HG02884 (cell line): ENCODE measurements around the gene PLD6.

ENCODE experiments used
- ATAC-seq: cut with Tn5 transposase; IDR thresholded peaks from one replicate; pipeline ENCODE4 v1.9.1; 2021; ENCODE audit warnings: mild to moderate bottlenecking, moderate library complexity; ENCODE audit not compliant: unreplicated experiment

Gene PLD6

DNA sequence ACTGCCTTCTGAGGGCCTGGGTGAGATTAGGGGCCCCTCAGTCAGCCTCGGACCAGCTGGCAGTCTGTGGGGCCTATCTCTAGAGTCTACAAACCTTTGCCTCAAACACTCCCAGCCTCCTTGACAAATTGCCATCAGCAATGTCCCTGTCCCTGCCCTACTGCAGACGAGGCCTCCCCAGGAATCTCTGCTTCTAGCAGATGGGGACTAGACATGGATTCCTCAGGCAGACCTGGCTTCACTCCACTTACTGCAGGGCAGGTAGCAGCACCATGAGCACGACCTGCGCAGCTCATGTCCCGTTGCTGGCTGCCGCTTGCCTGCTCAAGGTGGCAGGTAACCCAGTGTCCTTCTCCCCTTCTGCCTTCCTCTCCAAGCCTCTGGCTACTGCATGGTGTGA is 49.1 kb downstream of the PLD6 start:
- ATAC-seq, result no peak

DNA sequence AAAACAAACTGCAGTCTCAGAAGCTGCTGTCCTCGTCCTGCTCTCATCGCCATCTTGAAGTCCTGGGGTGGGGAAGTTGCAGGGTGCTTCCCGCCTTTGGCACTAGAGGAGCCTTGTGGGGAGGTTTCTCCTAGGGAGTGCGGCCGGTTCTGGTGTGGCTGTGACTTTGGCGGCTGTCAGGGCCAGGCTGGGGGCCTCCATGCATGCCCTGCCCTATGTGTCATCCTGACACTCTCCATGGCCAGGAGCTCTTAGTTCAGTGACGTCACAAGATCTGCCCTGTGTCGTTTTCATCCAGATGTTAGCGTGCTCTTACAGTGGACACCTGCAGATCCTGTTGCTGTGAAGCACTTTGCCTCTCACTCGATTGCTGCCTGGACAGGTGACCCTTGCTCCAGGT is 49.6 kb downstream of the PLD6 start:
- ATAC-seq, result no peak

DNA sequence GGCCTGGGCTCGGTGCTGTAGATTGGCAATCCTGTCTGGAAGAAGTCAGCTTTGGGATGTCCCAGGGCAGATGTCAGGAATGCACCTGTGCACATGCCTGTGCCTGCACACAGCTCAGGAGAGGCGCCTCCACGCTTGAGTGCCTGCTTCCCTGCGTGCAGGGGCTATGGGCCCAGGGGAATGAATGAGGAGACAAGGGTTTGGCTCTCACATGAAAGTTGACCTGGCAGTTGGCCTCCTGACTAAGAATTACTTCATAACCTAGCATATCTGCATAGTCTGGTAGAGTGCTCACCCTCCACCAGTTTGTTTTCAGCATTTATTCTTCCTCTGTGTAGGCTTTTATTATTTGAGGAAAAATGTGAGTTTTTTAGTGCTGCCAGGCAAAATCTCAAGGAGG is 50.0 kb downstream of the PLD6 start:
- no peak for ATAC-seq

DNA sequence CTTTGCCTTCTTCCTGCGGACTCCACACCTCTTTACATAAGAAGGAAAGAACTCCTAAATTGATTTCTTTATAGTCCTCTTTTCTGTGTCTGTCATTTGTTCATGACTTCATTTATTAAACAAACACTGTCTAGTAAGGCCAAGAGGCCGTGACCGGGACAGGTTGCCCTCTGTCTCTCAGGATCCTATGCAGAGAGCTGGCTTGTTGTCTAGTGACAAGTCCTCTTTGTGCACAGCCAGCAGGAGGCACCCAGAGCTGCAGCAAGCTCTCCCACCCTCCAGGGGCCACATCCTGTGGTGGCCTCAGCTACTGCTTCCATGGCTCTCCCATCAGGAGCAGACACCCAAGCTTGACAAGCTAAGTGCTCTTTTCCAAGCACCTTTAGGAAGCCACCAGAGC is 50.6 kb downstream of the PLD6 start:
- no peak for ATAC-seq

DNA sequence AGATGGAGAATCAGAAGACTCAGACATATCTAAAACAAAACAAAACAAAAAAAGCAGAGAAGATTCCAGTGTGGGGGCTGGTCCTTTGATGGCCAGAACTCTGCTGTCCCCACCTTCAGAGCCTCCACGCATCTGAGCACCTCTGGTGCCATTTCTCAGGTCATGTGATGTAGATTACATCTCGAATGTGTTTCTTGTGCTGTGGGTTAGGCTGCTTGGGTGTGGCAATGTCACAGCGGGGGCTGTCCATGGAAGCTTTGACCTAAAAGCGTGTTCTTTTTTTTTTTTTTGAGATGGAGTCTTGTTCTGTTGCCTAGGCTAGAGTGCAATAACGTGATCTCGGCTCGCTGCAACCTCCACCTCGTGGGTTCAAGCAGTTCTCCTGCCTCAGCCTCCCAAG is 51.2 kb downstream of the PLD6 start:
- ATAC-seq, result no peak

DNA sequence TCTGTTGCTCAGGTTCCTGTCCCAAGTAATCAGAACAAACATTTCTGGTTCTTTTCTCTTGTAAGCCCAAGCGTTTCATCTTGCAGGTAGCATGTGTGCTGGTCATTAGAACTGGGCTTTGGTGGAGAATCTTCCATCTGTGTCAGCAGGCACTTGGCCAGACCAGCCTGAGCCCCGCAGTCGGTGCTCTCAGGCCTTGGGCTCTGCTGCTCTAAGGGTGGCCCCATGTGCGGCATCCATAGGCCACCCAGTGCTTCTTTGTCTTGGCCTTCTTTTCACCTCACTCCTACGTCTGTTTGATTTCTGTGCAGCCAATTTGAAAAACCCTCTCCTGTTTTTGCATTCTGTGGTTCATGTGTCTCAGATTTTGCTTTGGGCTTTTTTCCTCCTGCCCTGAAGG is 51.6 kb downstream of the PLD6 start:
- ATAC-seq, result no peak

DNA sequence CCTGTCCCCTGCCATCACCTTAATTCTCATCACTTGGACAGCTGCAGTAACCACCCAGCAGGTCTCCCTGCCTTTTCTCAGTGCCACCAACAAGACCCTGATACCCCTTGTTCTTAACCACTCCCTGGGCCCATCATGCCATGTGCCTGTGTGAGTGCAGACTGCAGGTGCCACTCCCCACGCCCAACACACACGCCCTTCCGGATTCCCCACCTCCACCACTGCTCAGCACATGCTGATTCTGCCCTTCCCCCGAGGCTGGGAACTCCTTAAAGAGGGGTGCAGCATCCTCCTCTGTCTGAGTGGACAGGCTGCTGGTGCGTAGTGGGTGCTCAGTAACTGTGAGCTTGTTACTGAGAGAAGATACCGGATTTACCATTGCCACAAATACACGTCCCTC is 52.4 kb downstream of the PLD6 start:
- ATAC-seq, result no peak

DNA sequence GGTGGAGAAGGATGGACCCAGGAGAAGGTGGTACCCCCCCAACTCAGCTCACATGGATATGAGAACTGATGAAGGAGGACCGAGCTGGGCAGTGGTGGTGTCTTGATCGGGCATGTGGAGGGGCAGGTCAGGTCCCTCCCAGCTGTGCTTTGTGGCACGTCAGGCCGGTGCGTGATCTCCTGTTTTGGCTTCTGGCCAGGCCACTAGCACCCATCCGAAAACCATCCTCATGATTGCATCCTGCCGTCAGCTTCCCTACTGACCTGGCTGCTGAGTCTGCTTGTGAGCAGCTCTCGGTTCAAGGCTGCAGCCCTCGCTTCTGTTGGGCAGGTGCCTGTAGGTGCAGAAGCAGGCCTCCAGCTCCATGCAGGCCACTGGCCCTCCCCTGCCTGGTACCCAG is 53.1 kb downstream of the PLD6 start:
- no peak for ATAC-seq

DNA sequence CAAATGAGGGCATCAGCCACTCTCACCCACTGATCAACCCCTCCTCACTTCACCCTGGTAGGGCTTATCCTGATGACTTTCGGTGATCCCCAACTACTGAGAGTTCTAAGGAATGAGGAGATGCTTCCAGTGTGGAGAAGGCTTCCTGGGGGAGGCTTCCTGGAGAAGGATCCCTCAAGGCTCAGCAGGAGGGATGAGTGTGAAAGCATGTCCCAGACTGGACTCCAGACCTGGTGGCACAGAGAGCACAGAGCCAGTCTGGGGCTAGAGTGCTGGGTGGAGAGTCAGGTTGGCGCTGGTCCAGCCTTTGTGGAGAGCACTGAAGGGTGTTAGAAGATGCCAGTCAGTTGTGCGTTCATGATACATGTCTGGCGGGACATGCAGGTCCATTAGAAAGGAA is 53.7 kb downstream of the PLD6 start:
- ATAC-seq, result no peak

DNA sequence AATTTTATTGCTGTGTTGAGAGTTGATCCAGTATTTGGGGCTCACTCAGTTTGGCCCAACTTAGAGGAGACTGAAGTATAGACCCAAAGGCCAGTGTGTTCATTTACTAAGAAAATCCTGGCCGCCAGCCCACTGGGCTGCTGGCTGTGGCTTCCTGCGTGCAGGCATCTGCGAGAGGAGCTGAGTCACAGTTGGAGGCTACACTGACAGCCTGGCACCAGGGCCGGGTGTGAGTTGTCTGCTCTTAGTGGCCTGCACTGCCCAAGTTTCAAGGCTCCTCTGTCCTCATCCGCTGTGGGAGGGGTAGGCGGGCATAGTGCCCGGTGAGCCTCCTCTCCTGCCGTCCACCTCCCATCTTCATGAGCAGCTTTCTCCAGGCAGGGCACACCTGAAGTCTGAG is 54.2 kb downstream of the PLD6 start:
- ATAC-seq, result no peak

DNA sequence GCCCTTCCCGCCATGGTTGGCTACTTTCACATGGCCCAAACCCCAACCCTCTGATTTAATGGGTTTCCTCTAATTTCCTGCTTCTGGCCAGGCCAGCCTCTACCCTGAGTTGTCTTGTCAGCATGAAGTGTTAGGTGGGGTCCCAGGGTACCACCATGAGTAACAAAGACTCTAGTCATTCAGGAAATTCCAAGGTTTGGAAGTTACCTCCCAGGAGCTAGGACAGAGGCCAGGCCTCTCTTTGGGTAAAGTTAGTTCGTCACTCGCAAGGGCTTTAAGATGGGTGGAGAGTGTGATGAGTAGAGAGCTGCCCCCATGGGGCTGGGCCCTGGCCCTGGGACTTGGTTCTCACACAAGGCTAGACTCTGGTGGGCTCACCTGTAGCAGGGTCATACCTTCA is 54.6 kb downstream of the PLD6 start:
- ATAC-seq, result no peak

DNA sequence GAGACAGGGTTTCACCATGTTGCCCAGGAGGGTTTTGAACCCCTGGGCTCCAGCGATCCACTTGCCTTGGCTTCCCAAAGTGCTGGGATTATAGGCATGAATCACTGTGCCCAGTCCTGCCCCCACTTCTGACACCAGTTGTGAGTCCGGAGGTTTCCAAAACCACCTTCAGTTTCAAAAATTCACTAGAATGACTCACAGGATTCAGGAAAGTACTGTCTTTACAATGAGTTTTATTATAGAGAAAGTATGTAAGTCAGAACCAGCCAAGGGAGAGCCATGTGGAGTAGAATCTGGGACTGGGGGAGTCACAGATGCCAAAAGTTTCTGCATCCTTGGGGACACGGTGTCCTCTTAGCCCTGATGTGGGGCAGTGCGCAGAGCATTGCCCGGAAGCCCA is 55.1 kb downstream of the PLD6 start:
- ATAC-seq, result no peak
